ENCODE measurements around the gene DLG2.
"Not testable (repeated sequence)": the region's sequence is repeated elsewhere in the genome, so short reads cannot be mapped to it uniquely, and the experiment has no call there.

The DLG2 gene

GRCh38 chr11:85431319-85431718, 195.8 kb downstream of the DLG2 start:
- no peak for DNase-seq

GRCh38 chr11:85423794-85424193, 203.3 kb downstream of the DLG2 start:
- no peak for DNase-seq

DNA sequence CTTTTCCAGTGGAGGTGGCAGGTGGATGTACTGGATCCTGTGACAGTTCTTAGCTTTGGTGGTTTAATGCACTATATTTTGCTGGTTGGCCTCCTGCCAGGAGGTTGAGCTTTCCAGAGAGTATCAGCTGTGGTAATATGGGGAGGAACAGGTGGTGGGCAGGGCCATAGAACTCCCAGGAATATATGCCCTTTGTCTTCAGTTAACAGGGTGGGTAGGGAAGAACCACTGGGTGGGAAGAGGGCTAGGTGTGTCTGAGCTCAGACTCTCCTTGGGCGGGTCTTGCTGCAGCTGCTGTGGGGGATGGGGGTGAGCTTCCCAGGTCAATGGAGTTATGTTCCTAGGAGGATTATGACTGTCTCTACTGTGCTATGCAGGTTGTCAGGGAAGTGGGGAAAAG, 203.8 kb downstream of the DLG2 start:
- no peak for DNase-seq

DNA sequence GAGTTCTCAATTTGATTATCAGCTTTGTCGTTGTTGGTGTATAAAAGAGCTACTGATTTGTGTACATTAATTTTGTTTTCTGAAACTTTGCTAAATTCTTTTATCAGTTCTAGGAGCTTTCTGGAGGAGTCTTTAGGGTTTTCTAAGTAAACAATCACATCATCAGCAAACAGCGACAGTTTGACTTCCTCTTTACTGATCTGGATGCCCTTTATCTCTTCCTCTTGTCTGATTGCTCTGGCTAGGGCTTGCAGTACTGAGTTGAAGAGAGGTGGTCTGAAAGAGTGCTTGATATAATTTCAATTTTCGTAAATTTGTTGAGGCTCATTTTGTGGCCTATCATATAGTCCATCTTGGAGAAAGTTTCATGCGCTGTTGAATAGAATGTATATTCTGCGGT, 213.0 kb downstream of the DLG2 start:
- DNase-seq, result no peak

DNA sequence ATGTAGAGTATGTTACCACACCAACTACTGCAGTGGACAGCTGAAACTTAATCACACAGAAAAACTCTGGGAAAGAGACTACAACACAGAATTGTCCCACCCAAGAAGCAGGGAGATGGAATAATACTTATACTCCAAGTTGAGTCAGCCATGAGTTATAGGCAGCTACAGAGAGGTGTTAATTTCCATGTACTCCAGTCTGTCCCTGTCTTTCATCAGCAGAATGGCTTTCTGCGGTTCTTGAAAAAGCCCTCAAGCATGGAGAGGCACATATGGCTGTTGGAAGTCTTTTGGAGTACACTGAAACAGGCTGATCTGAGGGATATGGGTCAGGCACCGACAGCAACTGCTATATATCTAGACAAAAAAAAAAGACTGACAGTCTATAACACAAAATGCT, 219.5 kb downstream of the DLG2 start:
- DNase-seq, result no peak

- no peak for DNase-seq
Measured at GRCh38 chr11:85406841-85407240, 220.3 kb downstream of the DLG2 start.

- no peak for DNase-seq
Measured at GRCh38 chr11:85406316-85406715, 220.8 kb downstream of the DLG2 start.

GRCh38 chr11:85395515-85396055, 231.6 kb downstream of the DLG2 start:
- DNase-seq, result not testable (repeated sequence)

DNA sequence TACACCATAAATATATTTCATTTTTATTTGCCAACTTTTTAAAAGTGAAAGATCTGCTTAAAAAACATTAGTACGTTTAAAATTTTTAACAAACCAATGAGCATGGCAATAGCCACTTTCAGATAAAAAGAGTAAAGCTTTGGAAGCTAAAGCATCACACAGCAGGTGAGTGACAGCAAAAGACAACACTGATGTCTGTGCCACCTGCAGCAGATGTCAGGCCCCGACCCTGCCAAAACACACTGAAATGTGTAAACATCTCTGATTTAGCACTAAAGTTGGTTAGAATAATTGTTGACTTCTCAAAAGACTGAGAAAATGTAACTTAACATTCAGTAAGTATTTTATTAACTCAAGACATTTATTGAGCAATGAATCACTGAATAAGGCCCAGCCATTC, 232.9 kb downstream of the DLG2 start:
- DNase-seq, result no peak

GRCh38 chr11:85391141-85391540, 236.0 kb downstream of the DLG2 start:
- DNase-seq, result no peak

GRCh38 chr11:85385547-85385946, 241.6 kb downstream of the DLG2 start:
- DNase-seq, result no peak

- no peak for DNase-seq
Measured at GRCh38 chr11:85385111-85385510, 242.0 kb downstream of the DLG2 start.

DNA sequence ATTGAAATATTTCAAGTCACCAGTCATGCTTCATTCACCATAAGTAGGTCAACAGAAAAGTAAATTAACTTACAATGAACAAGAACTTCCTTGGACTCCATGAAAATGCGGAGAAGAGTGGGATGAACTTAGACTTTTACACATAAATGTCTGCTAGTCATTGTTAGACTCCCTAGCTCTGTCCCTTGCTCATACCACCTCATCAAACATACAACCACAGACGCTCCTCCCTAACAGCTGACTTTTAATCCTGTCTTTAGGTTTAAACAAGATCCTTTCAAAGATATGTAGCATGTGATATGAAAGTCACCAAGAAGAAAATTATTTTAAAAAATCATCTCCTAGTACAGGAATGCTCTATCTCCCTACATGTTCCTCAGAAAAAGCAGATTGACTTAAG, 248.1 kb downstream of the DLG2 start:
- DNase-seq, result no peak

DNA sequence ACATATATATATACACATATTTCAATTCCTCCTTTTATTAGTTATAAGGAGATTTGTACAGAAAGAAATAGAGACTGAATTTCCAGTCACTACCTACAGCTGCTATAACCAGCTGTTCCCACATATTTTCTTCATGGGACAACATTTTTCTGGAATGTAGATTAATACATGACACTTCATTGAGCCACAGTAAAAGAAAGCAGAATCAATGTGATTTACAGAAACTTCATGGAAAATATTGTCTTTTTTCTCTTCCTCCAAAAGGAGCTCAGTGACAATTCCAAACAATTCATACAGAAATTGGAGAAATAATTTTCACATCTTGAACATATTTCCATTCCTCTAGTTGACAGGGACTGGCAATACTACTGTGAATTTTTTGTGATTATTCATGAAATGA, 249.2 kb downstream of the DLG2 start:
- no peak for DNase-seq

DNA sequence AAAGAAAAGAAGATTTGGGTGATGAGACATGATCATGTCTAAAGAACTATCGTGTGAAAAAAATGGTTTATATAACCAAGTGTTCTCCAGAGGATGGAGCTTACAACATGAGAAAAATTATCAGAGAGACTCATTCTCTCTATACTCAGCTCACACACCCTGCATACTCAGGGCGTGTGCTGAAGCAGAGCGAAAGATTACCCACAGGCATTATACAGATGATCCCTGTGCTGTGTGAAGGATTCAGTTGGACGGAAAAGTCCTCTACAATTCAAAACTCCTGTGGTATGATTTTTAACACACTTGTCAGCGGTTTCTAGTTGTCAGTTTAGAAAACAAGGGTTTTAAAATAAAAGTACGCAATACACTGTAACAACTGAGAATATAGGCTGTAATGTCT, 267.3 kb downstream of the DLG2 start:
- no peak for DNase-seq

- DNase-seq, result no peak
Measured at GRCh38 chr11:85355921-85356320, 271.2 kb downstream of the DLG2 start.

GRCh38 chr11:85349539-85349938, 277.6 kb downstream of the DLG2 start:
- DNase-seq, result not testable (repeated sequence)

GRCh38 chr11:85348945-85349344, 278.2 kb downstream of the DLG2 start:
- DNase-seq, result no peak

GRCh38 chr11:85347291-85347690, 279.9 kb downstream of the DLG2 start:
- no peak for DNase-seq

DNA sequence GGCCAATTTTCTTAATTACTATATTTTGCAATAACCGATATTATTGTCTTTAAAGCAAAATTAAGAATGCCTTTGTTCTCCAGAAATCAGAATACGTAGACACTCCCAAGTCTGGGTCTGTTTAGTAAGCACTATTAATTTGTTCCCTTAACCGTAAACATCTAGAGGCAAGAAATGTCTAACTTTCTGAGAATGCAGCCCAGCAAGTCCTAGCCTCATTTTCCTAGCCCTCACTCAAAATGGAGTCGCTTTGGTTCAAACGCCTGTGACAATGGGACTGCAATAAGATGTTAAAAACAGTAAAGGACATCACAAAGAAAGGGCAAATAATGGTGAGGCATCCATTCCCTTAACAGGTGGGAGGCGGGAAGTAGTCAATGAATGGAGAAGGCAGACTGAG, 280.7 kb downstream of the DLG2 start:
- no peak for DNase-seq

DNA sequence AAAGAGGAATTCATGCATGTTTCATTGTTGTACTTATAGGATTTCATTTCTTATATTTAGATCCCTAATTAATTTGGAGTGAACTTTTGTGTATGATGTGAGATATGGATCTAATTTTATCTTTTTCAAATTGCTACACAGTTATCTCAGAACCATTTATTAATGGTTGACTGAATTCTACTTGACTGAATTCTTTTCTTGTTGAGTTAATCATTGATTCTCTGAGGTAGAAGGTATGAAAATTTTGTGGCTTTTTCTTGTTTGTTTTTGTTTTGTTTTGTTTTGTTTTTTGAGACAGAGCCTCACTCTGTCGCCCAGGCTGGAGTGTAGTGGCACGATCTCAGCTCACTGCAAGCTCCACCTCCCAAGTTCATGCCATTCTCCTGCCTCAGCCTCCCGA, 286.3 kb downstream of the DLG2 start:
- not testable (repeated sequence) for DNase-seq

- no peak for DNase-seq
Measured at GRCh38 chr11:85318573-85318972, 308.6 kb downstream of the DLG2 start.

DNA sequence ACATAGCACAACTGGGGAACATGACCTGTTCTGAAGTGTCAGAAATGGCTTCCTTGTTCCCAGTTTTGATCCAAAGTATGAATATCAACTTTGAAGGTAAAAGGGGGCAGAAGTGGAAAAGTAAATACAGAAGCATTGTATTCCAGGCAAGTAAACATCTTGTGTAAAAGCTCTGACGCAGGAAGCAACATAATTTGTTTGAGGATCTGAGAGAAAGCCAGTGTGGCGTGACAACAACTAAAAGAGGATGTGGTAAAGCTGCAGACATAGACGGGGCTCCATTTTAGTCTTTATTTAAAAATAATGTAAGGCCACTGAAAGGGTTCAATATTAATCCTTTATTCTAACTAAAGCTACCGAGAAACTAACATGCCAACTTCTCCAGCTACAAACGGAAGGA, 310.2 kb downstream of the DLG2 start:
- DNase-seq, result no peak

DNA sequence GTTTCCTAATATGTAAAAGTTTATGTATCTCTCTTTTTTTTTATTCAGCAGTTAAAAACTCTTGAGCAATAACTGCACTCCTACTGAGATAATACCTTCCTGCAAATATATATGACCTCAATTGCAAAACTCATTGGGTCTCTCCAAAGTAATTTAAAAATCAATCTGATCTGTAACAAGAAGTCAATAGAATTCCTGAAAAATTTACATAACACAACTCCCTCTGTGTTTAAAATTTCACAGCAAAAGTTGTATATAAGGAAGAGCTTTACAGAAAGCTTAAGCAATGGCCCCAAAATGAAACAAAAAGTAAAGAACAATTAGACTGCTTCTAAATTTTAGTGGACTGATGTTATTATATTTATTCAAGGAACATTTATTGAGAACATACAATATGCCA, 313.4 kb downstream of the DLG2 start:
- DNase-seq, result no peak

- no peak for DNase-seq
Measured at GRCh38 chr11:85310479-85310878, 316.7 kb downstream of the DLG2 start.

- no peak for DNase-seq
Measured at GRCh38 chr11:85307366-85307765, 319.8 kb downstream of the DLG2 start.

Measured in activated effector memory CD4-positive, alpha-beta T cell treated with Interleukin-2 at 50 U/mL for 16 hours (primary cell).